Ishikawa (cell line): Measurements from ENCODE around the gene SGCD.

ENCODE experiments used
- CEBPB ChIP-seq: IDR thresholded peaks from 2 replicates; pipeline ENCODE4 v1.6.1; 2012
- CREB1 ChIP-seq: IDR thresholded peaks from 2 replicates; pipeline ENCODE4 v1.6.1; 2012; ENCODE audit warnings: low read depth
- EGR1 ChIP-seq: IDR thresholded peaks from 2 replicates; pipeline ENCODE4 v1.6.1; 2012
- EP300 ChIP-seq: IDR thresholded peaks from 2 replicates; pipeline ENCODE4 v1.6.1; 2012; ENCODE audit warnings: borderline replicate concordance
- FOXM1 ChIP-seq: IDR thresholded peaks from 2 replicates; pipeline ENCODE4 v1.6.1; 2012; ENCODE audit warnings: low read depth, borderline replicate concordance
- NFIC ChIP-seq: IDR thresholded peaks from 2 replicates; pipeline ENCODE4 v1.6.1; 2012
- RAD21 ChIP-seq: IDR thresholded peaks from 2 replicates; pipeline ENCODE4 v1.6.1; 2012; ENCODE audit warnings: low read depth
- TAF1 ChIP-seq: IDR thresholded peaks from 2 replicates; pipeline ENCODE4 v1.6.1; 2012; ENCODE audit warnings: low read depth, mild to moderate bottlenecking
- TCF12 ChIP-seq: IDR thresholded peaks from 2 replicates; pipeline ENCODE4 v1.6.1; 2012; ENCODE audit warnings: low read depth
- TEAD4 ChIP-seq: IDR thresholded peaks from 2 replicates; pipeline ENCODE4 v1.6.1; 2012
- USF1 ChIP-seq: IDR thresholded peaks from 2 replicates; pipeline ENCODE4 v1.6.1; 2012
- YY1 ChIP-seq: IDR thresholded peaks from 2 replicates; pipeline ENCODE4 v1.6.1; 2012; ENCODE audit warnings: low read depth
- ZBTB7A ChIP-seq: IDR thresholded peaks from 2 replicates; pipeline ENCODE4 v1.6.1; 2012; ENCODE audit warnings: low read depth
- TF ChIP-seq, protein P1 (sequence below): IDR thresholded peaks from 2 replicates; pipeline ENCODE4 v1.6.1; 2012
- TF ChIP-seq, protein P2 (sequence below): IDR thresholded peaks from 2 replicates; pipeline ENCODE4 v1.6.1; 2012; ENCODE audit warnings: low read depth, mild to moderate bottlenecking

Gene SGCD

DNA sequence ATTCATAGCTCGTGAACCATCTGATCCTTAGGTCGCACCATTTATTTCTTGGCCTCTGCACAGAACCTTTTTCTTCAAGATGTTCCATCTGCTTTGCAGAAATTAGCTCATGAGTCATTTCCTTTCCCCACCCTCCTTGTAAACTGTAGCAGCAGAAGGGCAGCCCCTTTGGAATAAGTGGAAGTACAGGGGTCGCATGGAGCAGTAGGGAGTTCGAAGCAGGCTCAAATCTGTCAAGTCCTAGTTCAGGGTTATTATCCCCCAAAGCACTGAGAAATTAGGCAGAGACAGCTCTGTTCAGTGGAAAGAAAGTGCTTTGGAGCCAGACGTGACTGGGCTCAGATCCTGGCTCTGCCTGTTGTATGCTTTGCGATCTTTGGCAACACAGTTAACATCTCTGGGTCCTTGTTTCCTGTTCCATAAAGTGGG, 84.2 kb downstream of the SGCD start:
- TF ChIP-seq EGR1: no peak
- no peak for TF ChIP-seq ZBTB7A
- TF ChIP-seq YY1: no peak
- no peak for TF ChIP-seq TEAD4
- TF ChIP-seq CEBPB: no peak
- no peak for TF ChIP-seq CREB1
- TF ChIP-seq TCF12: no peak
- no peak for TF ChIP-seq TAF1
- TF ChIP-seq, protein P1, sequence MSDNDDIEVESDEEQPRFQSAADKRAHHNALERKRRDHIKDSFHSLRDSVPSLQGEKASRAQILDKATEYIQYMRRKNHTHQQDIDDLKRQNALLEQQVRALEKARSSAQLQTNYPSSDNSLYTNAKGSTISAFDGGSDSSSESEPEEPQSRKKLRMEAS: no peak
- TF ChIP-seq FOXM1: no peak
- TF ChIP-seq EP300: no peak
- TF ChIP-seq USF1: no peak

GRCh38 chr5:156411957-156412356, 85.0 kb downstream of the SGCD start:
- no peak for TF ChIP-seq FOXM1
- TF ChIP-seq EGR1: no peak
- TF ChIP-seq EP300: no peak
- no peak for TF ChIP-seq CREB1
- no peak for TF ChIP-seq TEAD4
- TF ChIP-seq NFIC: no peak
- no peak for TF ChIP-seq TCF12
- TF ChIP-seq, protein P2, sequence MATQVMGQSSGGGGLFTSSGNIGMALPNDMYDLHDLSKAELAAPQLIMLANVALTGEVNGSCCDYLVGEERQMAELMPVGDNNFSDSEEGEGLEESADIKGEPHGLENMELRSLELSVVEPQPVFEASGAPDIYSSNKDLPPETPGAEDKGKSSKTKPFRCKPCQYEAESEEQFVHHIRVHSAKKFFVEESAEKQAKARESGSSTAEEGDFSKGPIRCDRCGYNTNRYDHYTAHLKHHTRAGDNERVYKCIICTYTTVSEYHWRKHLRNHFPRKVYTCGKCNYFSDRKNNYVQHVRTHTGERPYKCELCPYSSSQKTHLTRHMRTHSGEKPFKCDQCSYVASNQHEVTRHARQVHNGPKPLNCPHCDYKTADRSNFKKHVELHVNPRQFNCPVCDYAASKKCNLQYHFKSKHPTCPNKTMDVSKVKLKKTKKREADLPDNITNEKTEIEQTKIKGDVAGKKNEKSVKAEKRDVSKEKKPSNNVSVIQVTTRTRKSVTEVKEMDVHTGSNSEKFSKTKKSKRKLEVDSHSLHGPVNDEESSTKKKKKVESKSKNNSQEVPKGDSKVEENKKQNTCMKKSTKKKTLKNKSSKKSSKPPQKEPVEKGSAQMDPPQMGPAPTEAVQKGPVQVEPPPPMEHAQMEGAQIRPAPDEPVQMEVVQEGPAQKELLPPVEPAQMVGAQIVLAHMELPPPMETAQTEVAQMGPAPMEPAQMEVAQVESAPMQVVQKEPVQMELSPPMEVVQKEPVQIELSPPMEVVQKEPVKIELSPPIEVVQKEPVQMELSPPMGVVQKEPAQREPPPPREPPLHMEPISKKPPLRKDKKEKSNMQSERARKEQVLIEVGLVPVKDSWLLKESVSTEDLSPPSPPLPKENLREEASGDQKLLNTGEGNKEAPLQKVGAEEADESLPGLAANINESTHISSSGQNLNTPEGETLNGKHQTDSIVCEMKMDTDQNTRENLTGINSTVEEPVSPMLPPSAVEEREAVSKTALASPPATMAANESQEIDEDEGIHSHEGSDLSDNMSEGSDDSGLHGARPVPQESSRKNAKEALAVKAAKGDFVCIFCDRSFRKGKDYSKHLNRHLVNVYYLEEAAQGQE: no peak
- TF ChIP-seq RAD21: no peak

GRCh38 chr5:156414391-156414790, 87.4 kb downstream of the SGCD start:
- TF ChIP-seq, protein P2: no peak
- TF ChIP-seq EP300: no peak
- TF ChIP-seq ZBTB7A: no peak
- TF ChIP-seq RAD21: no peak
- no peak for TF ChIP-seq NFIC
- TF ChIP-seq, protein P1: no peak
- TF ChIP-seq YY1: no peak

- TF ChIP-seq CREB1 (no peak), YY1 (no peak), EGR1 (no peak), EP300 (no peak), RAD21 (no peak), NFIC (no peak), CEBPB (no peak), ZBTB7A (no peak), TCF12 (no peak), USF1 (no peak), FOXM1 (no peak), TEAD4 (no peak), TAF1 (no peak)
- TF ChIP-seq, protein P1: no peak
- TF ChIP-seq, protein P2: no peak
These were observed 92.7 kb downstream of the SGCD start for GRCh38 chr5:156419661-156420060.

GRCh38 chr5:156420665-156421064, 93.7 kb downstream of the SGCD start:
- TF ChIP-seq FOXM1 (no peak), RAD21 (no peak), YY1 (no peak), CREB1 (no peak), TEAD4 (no peak), EP300 (no peak), USF1 (no peak), CEBPB (no peak), TCF12 (no peak), TAF1 (no peak), ZBTB7A (no peak), NFIC (no peak), EGR1 (no peak)
- TF ChIP-seq, protein P2: no peak
- TF ChIP-seq, protein P1: no peak
